Lower lobe of right lung (tissue), 2 donors: ENCODE measurements around the gene RAB11FIP3. TPM values are rescaled to one million over a fixed set of nuclear protein-coding genes. Genes with fewer than 3 reads are reported as not detected.

Experiments
- ATAC-seq, 2 donors: fragments of 200-7000 bp; cut with Tn5 transposase; one replicate each; pipeline ENCODE4 v1.9.1; 2020 to 2022; ENCODE audit warnings: mild to moderate bottlenecking in 2 of 2, moderate library complexity in 2 of 2
- DNase-seq: peaks from one replicate; pipeline ENCODE4 v3.0.0-alpha.2; 2020
- H3K27ac ChIP-seq: fragments of 200-600 bp; one replicate; pipeline ENCODE4 v1.8.0; 2022
- H3K27me3 ChIP-seq: fragments of 200-600 bp; one replicate; pipeline ENCODE4 v1.8.0; 2022; ENCODE audit warnings: low read depth
- H3K36me3 ChIP-seq: fragments of 200-600 bp; one replicate; pipeline ENCODE4 v1.8.0; 2022; ENCODE audit warnings: mild to moderate bottlenecking
- H3K4me1 ChIP-seq: fragments of 200-600 bp; one replicate; pipeline ENCODE4 v1.8.0; 2022
- H3K4me3 ChIP-seq: fragments of 200-600 bp; one replicate; pipeline ENCODE4 v1.8.0; 2022; ENCODE audit warnings: mild to moderate bottlenecking
- H3K9me3 ChIP-seq: fragments of 200-600 bp; one replicate; pipeline ENCODE4 v1.8.0; 2022
- intact Hi-C: fragments of 100-400 bp; cut with DNase I; formaldehyde crosslinking; loops from one replicate; pipeline ENCODE4 v1.11.0; 2022
- total RNA-seq: library from RNA; stranded (reverse); fragmentation: NEBNext Ultra II Directional; extraction: Animal tissue kit (Norgen Biotek cat#: 25700); gene quantifications from one replicate; pipeline ENCODE4 v1.2.1, GENCODE V29; 2021
- TF ChIP-seq, protein P1 (sequence below): fragments of 200-600 bp; IDR thresholded peaks from one replicate; pipeline ENCODE4 v1.8.0; 2022; ENCODE audit warnings: antibody characterized with exemption, mild to moderate bottlenecking
- donor health status: DM: no; HTN: yes; CAD: no; lungs with severe emphysema.

RAB11FIP3 gene
- total RNA-seq, 1 donor from 2014 or later = 32.2 TPM

GRCh38 chr16:565419-566330 is 140.2 kb downstream of the RAB11FIP3 start:
- DNase-seq (no peak), ATAC-seq (no peak)
- H3K27ac ChIP-seq = peak overlapping the region; percentile 72
- intact Hi-C loops = no loop called here
- no peaks in the 10 kb centered on the region for H3K36me3 ChIP-seq
- H3K9me3 ChIP-seq = no peaks in the 10 kb centered on the region
- H3K27me3 ChIP-seq = peaks cover 20% of the 10 kb centered on the region
- TF ChIP-seq, protein P1, sequence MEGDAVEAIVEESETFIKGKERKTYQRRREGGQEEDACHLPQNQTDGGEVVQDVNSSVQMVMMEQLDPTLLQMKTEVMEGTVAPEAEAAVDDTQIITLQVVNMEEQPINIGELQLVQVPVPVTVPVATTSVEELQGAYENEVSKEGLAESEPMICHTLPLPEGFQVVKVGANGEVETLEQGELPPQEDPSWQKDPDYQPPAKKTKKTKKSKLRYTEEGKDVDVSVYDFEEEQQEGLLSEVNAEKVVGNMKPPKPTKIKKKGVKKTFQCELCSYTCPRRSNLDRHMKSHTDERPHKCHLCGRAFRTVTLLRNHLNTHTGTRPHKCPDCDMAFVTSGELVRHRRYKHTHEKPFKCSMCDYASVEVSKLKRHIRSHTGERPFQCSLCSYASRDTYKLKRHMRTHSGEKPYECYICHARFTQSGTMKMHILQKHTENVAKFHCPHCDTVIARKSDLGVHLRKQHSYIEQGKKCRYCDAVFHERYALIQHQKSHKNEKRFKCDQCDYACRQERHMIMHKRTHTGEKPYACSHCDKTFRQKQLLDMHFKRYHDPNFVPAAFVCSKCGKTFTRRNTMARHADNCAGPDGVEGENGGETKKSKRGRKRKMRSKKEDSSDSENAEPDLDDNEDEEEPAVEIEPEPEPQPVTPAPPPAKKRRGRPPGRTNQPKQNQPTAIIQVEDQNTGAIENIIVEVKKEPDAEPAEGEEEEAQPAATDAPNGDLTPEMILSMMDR = no peak
- no peak overlapping the region for H3K4me3 ChIP-seq
- H3K4me1 ChIP-seq = peaks cover 43% of the 10 kb centered on the region

- DNase-seq = peak; percentile 69
- ATAC-seq = peak in 1 of 2 donors; percentile 12
- TF ChIP-seq, protein P1 = no peak
- Histone ChIP-seq H3K27ac (peak within 1 kb of the TSS; percentile 72), H3K4me3 (peak within 1 kb of the TSS; percentile 50), H3K36me3 (no peaks in the 10 kb centered on the region), H3K9me3 (no peaks in the 10 kb centered on the region), H3K27me3 (peaks cover 10% of the 10 kb centered on the region), H3K4me1 (peaks cover 45% of the 10 kb centered on the region)
- intact Hi-C loops = no loop called here
Observed at GRCh38 chr16:566475-567372, 141.3 kb downstream of the RAB11FIP3 start, which contains the start of gene NHLRC4. NHLRC4 (plus strand) TSS chr16:567005; CDS start chr16:568048, 1,043 bp downstream.

DNA sequence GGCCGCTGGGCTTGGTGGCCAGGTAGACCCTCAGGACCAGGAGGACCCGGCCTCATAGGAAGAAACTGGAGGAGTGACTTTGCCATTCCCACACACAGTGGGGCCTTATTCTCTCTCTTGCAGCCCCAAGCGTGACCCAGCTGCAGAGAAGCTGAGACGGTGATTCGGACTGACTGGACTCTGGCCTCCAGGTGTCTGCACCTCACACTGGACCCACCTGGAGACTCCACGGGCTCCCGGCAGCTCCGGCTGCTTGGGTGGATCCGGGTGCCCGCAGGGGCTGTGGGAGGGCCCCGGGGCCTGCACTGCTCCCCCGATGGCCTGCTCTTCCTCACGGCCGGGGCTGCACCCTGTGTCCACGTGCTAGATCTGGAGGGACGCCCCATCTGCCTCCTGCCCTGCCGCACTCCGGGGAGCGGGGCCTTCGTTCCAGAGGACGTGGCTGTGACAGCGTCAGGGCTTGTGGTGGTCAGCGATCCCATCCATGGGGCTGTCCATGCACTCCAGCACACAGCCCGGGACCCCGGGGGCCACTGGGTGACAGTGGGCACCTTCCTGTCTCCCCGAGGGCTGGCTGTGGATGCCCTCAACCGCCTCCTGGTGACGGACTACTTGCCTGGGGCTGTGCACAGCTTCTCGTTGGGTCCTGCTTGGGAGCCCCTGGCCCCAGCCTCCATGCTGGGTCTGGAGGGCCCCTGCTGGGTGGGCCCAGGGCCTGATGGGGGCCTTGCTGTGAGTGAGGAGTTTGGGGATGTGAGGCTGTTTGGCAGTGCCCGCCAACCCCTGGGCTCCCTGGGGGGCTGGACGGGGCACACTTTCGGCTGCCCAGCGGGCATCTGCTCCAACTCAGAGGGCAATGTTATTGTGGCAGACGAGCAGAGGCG is 142.2 kb downstream of the RAB11FIP3 start:
- H3K27ac ChIP-seq = peak overlapping the region; percentile 72
- peaks cover 45% of the 10 kb centered on the region for H3K4me1 ChIP-seq
- DNase-seq = no peak

GRCh38 chr16:568401-569258 is 143.2 kb downstream of the RAB11FIP3 start:
- no peak for DNase-seq
- Histone ChIP-seq H3K9me3 (no peaks in the 10 kb centered on the region), H3K27ac (peak overlapping the region; percentile 82), H3K4me1 (peaks cover 45% of the 10 kb centered on the region), H3K27me3 (no peaks in the 10 kb centered on the region), H3K36me3 (peaks cover 5% of the 10 kb centered on the region), H3K4me3 (peak overlapping the region; percentile 84)
- ATAC-seq = no peak
- intact Hi-C loops = no loop called here
- TF ChIP-seq, protein P1 = no peak

More for the DNA sequence above, 142.2 kb downstream of the RAB11FIP3 start:
- no peak for ATAC-seq
- intact Hi-C loops = no loop called here
- Histone ChIP-seq H3K9me3 (no peaks in the 10 kb centered on the region), H3K36me3 (peaks cover 5% of the 10 kb centered on the region), H3K4me3 (peak overlapping the region; percentile 50), H3K27me3 (peaks cover 5% of the 10 kb centered on the region)
- TF ChIP-seq, protein P1 = no peak
